GM12878 (cell line): ENCODE measurements around the gene TCOF1. TPM values are rescaled to one million over a fixed set of nuclear protein-coding genes. Genes with fewer than 3 reads are reported as not detected.

ENCODE experiments used
- ATF3 ChIP-seq: IDR thresholded peaks from 2 replicates; pipeline ENCODE4 v1.6.1; 2011; ENCODE audit warnings: low read depth, mild to moderate bottlenecking, low read length, moderate library complexity, borderline replicate concordance; ENCODE audit errors: extremely low read depth
- ATF7 ChIP-seq: fragments of 450-650 bp; IDR thresholded peaks from 2 replicates; pipeline ENCODE4 v1.6.1; 2016; ENCODE audit warnings: low read depth, mild to moderate bottlenecking
- CBX3 ChIP-seq: fragments of 200-600 bp; sonication (generic); IDR thresholded peaks from 2 replicates; pipeline ENCODE4 v1.6.1; 2016; ENCODE audit warnings: low read depth, borderline replicate concordance
- CEBPB ChIP-seq, 2 experiments: fragments of 150-350 bp in 1 of 2; IDR thresholded peaks; 2 replicates each; pipeline ENCODE4 v1.6.1; 2012 to 2014; ENCODE audit warnings: low read depth in 2 of 2, low read length in 2 of 2, borderline replicate concordance in 1 of 2, inconsistent platforms in 1 of 2
- E2F8 ChIP-seq: fragments of 450-650 bp; IDR thresholded peaks from 2 replicates; pipeline ENCODE4 v1.6.1; 2018; ENCODE audit warnings: mild to moderate bottlenecking, low read depth, moderate library complexity; ENCODE audit not compliant: partially characterized antibody
- FOS ChIP-seq: IDR thresholded peaks from 3 replicates; pipeline ENCODE4 v1.6.1; 2011; ENCODE audit warnings: borderline replicate concordance; ENCODE audit not compliant: insufficient read length; ENCODE audit errors: extremely low read depth
- HCFC1 ChIP-seq: fragments of 150-350 bp; IDR thresholded peaks from 2 replicates; pipeline ENCODE4 v1.6.1; 2014; ENCODE audit warnings: low read length
- IKZF2 ChIP-seq, 2 experiments: fragments of 450-650 bp; IDR thresholded peaks; 2 replicates each; pipeline ENCODE4 v1.6.1; 2017; ENCODE audit warnings: mild to moderate bottlenecking in 2 of 2, moderate library complexity in 2 of 2
- JUNB ChIP-seq: IDR thresholded peaks from 2 replicates; pipeline ENCODE4 v1.6.1; 2016; ENCODE audit warnings: antibody characterized with exemption, mild to moderate bottlenecking
- LARP7 ChIP-seq: fragments of 450-650 bp; IDR thresholded peaks from 2 replicates; pipeline ENCODE4 v1.6.1; 2017; ENCODE audit warnings: mild to moderate bottlenecking
- MYB ChIP-seq: fragments of 150-350 bp; IDR thresholded peaks from 2 replicates; pipeline ENCODE4 v1.6.1; 2014; ENCODE audit warnings: mild to moderate bottlenecking, low read depth, low read length, borderline replicate concordance
- POLR2AphosphoS2 ChIP-seq: IDR thresholded peaks from 2 replicates; pipeline ENCODE4 v1.6.1; 2011; ENCODE audit warnings: low read depth, mild to moderate bottlenecking, low read length, improper control_type of control experiment, moderate library complexity
- RFX5 ChIP-seq: IDR thresholded peaks from 2 replicates; pipeline ENCODE4 v1.6.1; 2011; ENCODE audit warnings: low read depth, low read length, improper control_type of control experiment
- RUNX3 ChIP-seq: IDR thresholded peaks from 2 replicates; pipeline ENCODE4 v1.6.1; 2012; ENCODE audit warnings: low read length, inconsistent platforms
- SKIL ChIP-seq: fragments of 450-650 bp; IDR thresholded peaks from 2 replicates; pipeline ENCODE4 v1.6.1; 2017; ENCODE audit warnings: mild to moderate bottlenecking, low read depth, inconsistent platforms; ENCODE audit not compliant: poor library complexity, severe bottlenecking
- SMARCA5 ChIP-seq: fragments of 450-650 bp; IDR thresholded peaks from 2 replicates; pipeline ENCODE4 v1.6.1; 2017; ENCODE audit warnings: mild to moderate bottlenecking
- YY1 ChIP-seq: IDR thresholded peaks from 2 replicates; pipeline ENCODE4 v1.6.1; 2011; ENCODE audit warnings: low read depth, mild to moderate bottlenecking, low read length
- ZZZ3 ChIP-seq: IDR thresholded peaks from 2 replicates; pipeline ENCODE4 v1.6.1; 2011; ENCODE audit warnings: low read depth; ENCODE audit not compliant: control insufficient read depth, insufficient read length
- polyA plus RNA-seq, 11 experiments: library from polyadenylated mRNA; depleted of rRNA in 4 of 11; unstranded in 6 of 11; stranded (reverse) in 5 of 11; fragments of >200 nt; fragmentation: Nextera tagmentation in 4 of 11; fragmentation: Illumina TruSeq in 1 of 11; extraction: Ambion mirVana in 4 of 11; extraction: Trizol in 1 of 11; gene quantifications; 1 replicate in 1 of 11; 2 replicates in 10 of 11; pipeline versions ENCODE4 v1.2.1 to v1.2.3, GENCODE V29; 2011 to 2016; ENCODE audit warnings: inconsistent platforms in 2 of 11, missing spikeins in 2 of 11, low read depth in 1 of 11
- total RNA-seq, 4 experiments: library from RNA; depleted of rRNA in 3 of 4; stranded (reverse); fragments of >200 nt in 3 of 4; fragmentation: Illumina TruSeq in 1 of 4; extraction: Trizol in 1 of 4; gene quantifications; 2 replicates each; pipeline versions ENCODE4 v1.2.1 to v1.2.3, GENCODE V29; 2013 to 2021
- TF ChIP-seq, protein P1 (sequence below): IDR thresholded peaks from 2 replicates; pipeline ENCODE4 v1.6.1; 2012; ENCODE audit warnings: low read length, inconsistent platforms
- TF ChIP-seq, protein P2 (sequence below): fragments of 450-650 bp; IDR thresholded peaks from 2 replicates; pipeline ENCODE4 v1.6.1; 2014; ENCODE audit warnings: mild to moderate bottlenecking
- TF ChIP-seq, protein P3 (sequence below): IDR thresholded peaks from 2 replicates; pipeline ENCODE4 v1.6.1; 2011; ENCODE audit warnings: low read depth, low read length, improper control_type of control experiment, borderline replicate concordance

The TCOF1 gene
- total and polyA plus RNA-seq, 10 of the 15 experiments (the other 5 are each of a cell fraction or from before 2014, with no cell fraction given), result 8.7 to 83.9 (median 38.9) TPM

DNA sequence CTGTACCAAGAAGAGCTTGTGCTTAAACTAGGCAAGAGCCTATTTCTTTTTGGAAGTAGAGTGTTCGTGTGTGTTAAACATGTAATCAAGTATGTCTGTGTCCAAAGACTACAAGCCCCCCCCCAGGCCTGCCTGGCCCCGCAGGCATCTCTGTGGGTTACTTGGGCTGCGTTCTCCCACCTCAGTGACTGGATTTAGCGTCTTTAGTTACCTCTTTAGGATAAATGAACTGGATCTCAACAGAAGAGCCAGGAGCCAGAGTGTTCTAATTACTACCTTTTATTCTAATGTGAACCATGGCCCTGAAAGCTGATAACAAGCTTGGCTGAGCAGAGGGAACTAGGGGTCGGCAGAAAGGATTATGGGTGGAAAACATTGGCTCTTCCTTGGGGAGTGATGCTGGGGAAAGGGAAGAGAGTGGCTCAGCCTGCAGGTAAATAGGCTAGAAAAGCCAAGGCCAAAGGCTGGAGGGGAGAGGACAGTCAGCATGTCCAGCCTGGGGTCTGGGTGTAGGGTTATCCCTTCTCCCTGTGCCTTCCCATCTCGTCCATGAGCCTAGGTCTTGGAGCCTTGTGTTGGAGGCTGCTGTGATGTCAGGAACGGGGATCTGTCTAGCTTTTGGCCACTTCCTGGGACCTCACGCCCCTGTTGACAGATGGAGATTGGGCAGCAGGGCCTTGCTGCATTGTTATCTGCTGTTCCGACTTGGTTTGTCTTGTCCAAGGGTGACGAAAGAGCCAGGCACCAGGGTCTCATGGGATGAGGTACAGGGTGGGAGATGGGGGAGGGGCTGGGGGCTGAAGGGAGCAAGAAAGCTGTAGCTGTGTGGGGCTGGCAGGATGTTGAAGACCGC lies 44.1 kb downstream of the TCOF1 start (continued):
- TF ChIP-seq IKZF2 (IDR thresholded peaks at IDR 0.05) (no peak), FOS (no peak), CBX3 (no peak), RUNX3 (no peak), HCFC1 (no peak), RFX5 (no peak), E2F8 (peak; percentile 70), LARP7 (no peak), POLR2AphosphoS2 (peak; percentile 15), SMARCA5 (no peak), ATF3 (no peak), CEBPB (IDR thresholded peaks at IDR 0.05; ENCODE audit: borderline replicate concordance in 1 of 2, low read depth in 2 of 2, low read length in 2 of 2) (no peak), MYB (no peak), ZZZ3 (no peak), SKIL (no peak), JUNB (no peak), YY1 (peak; percentile 41; the same call in 1 of the 2 replicates), ATF7 (no peak)
- TF ChIP-seq, protein P1, sequence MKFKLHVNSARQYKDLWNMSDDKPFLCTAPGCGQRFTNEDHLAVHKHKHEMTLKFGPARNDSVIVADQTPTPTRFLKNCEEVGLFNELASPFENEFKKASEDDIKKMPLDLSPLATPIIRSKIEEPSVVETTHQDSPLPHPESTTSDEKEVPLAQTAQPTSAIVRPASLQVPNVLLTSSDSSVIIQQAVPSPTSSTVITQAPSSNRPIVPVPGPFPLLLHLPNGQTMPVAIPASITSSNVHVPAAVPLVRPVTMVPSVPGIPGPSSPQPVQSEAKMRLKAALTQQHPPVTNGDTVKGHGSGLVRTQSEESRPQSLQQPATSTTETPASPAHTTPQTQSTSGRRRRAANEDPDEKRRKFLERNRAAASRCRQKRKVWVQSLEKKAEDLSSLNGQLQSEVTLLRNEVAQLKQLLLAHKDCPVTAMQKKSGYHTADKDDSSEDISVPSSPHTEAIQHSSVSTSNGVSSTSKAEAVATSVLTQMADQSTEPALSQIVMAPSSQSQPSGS, result no peak
- TF ChIP-seq, protein P2, sequence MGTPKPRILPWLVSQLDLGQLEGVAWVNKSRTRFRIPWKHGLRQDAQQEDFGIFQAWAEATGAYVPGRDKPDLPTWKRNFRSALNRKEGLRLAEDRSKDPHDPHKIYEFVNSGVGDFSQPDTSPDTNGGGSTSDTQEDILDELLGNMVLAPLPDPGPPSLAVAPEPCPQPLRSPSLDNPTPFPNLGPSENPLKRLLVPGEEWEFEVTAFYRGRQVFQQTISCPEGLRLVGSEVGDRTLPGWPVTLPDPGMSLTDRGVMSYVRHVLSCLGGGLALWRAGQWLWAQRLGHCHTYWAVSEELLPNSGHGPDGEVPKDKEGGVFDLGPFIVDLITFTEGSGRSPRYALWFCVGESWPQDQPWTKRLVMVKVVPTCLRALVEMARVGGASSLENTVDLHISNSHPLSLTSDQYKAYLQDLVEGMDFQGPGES, result no peak
- TF ChIP-seq, protein P3, sequence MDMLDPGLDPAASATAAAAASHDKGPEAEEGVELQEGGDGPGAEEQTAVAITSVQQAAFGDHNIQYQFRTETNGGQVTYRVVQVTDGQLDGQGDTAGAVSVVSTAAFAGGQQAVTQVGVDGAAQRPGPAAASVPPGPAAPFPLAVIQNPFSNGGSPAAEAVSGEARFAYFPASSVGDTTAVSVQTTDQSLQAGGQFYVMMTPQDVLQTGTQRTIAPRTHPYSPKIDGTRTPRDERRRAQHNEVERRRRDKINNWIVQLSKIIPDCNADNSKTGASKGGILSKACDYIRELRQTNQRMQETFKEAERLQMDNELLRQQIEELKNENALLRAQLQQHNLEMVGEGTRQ, result no peak
